Astrocyte of the spinal cord (primary cell): ENCODE measurements around the gene ZNF528.

Source experiments
- DNase-seq: peaks from one replicate; pipeline ENCODE4 v3.0.0; 2011; ENCODE audit warnings: low read depth, low spot score
- H3K4me3 ChIP-seq: 2 replicates; pipeline ENCODE4 v1.5.1; 2011; ENCODE audit warnings: low read depth, mild to moderate bottlenecking, low read length, moderate library complexity
- CTCF ChIP-seq: IDR thresholded peaks from 2 replicates; pipeline ENCODE4 v1.5.1; 2012; ENCODE audit warnings: low read depth, mild to moderate bottlenecking, low read length, inconsistent platforms
- in situ Hi-C: cut with HindIII; loops from 2 replicates; pipeline ENCODE4 v1.10.0; 2017; ENCODE audit warnings: low sequenced_read_pairs

The ZNF528 gene

GRCh38 chr19:52398081-52398441 is 412 bp downstream of the ZNF528 start:
- no peak for DNase-seq
- TF ChIP-seq CTCF, result no peak
- peak overlapping the region; percentile 91 for H3K4me3 ChIP-seq
- in situ Hi-C loops, result no loop called here

- TF ChIP-seq CTCF, result no peak
- no peak overlapping the region for H3K4me3 ChIP-seq
- no peak for DNase-seq
- in situ Hi-C loops, result no loop called here
These were observed 12.6 kb downstream of the ZNF528 start for GRCh38 chr19:52410276-52410675.

GRCh38 chr19:52415711-52416110 is 18.1 kb downstream of the ZNF528 start:
- no peak overlapping the region for H3K4me3 ChIP-seq
- no peak for DNase-seq
- in situ Hi-C loops, result no loop called here
- no peak for TF ChIP-seq CTCF

GRCh38 chr19:52428937-52429336 is 31.3 kb downstream of the ZNF528 start, which contains the start of gene ZNF534:
Gene ZNF534, plus strand, starts transcription at chr19:52429148. Its CDS starts 2,327 bp downstream, at chr19:52431475.
- no peak for TF ChIP-seq CTCF
- H3K4me3 ChIP-seq, result no peak within 1 kb of the TSS
- no peak for DNase-seq
- in situ Hi-C loops, result no loop called here

- in situ Hi-C loops, result no loop called here
- TF ChIP-seq CTCF, result no peak
- no peak for DNase-seq
- no peak overlapping the region for H3K4me3 ChIP-seq
These were observed 44.5 kb downstream of the ZNF528 start for GRCh38 chr19:52442179-52442578.

- H3K4me3 ChIP-seq, result no peak overlapping the region
- no peak for TF ChIP-seq CTCF
These were observed 46.9 kb downstream of the ZNF528 start for GRCh38 chr19:52444506-52444905.

GRCh38 chr19:52451241-52451640 is 53.6 kb downstream of the ZNF528 start:
- in situ Hi-C loops, result no loop called here
- no peak for DNase-seq
- no peak for TF ChIP-seq CTCF
- H3K4me3 ChIP-seq, result no peak overlapping the region

More at GRCh38 chr19:52444506-52444905, 46.9 kb downstream of the ZNF528 start:
- in situ Hi-C loops, result no loop called here
- no peak for DNase-seq
